22Rv1 (cell line): ENCODE data around the gene FAM78A.

Experiments used
- H3K27ac ChIP-seq: fragments of 450-650 bp; 2 replicates; pipeline ENCODE4 v1.5.1; 2017
- CTCF ChIP-seq: fragments of 450-650 bp; IDR thresholded peaks from 2 replicates; pipeline ENCODE4 v1.5.1; 2017; ENCODE audit warnings: mild to moderate bottlenecking
- ZFX ChIP-seq: fragments of 450-650 bp; IDR thresholded peaks from 2 replicates; pipeline ENCODE4 v1.6.1; 2017; ENCODE audit warnings: antibody characterized with exemption, borderline replicate concordance

The FAM78A gene

GRCh38 chr9:131233556-131233955, 42.8 kb downstream of the FAM78A start:
- TF ChIP-seq CTCF (no peak), ZFX (no peak)

GRCh38 chr9:131228988-131229387, 47.3 kb downstream of the FAM78A start:
- H3K27ac ChIP-seq, result no peak overlapping the region
- TF ChIP-seq CTCF (no peak), ZFX (no peak)

More at GRCh38 chr9:131233556-131233955, 42.8 kb downstream of the FAM78A start:
- no peak overlapping the region for H3K27ac ChIP-seq

GRCh38 chr9:131227959-131228460, 48.3 kb downstream of the FAM78A start:
- TF ChIP-seq CTCF, result no peak
- TF ChIP-seq ZFX, result no peak
- no peak overlapping the region for H3K27ac ChIP-seq

- H3K27ac ChIP-seq, result no peak overlapping the region
- TF ChIP-seq ZFX (no peak), CTCF (no peak)
Measured at GRCh38 chr9:131227112-131227958, 49.0 kb downstream of the FAM78A start.

GRCh38 chr9:131226226-131226625, 50.1 kb downstream of the FAM78A start:
- H3K27ac ChIP-seq, result no peak overlapping the region
- TF ChIP-seq ZFX, result no peak
- no peak for TF ChIP-seq CTCF

- no peak for TF ChIP-seq CTCF
- no peak for TF ChIP-seq ZFX
- no peak overlapping the region for H3K27ac ChIP-seq
Measured at GRCh38 chr9:131222460-131222859, 53.9 kb downstream of the FAM78A start.

GRCh38 chr9:131220485-131220884, 55.8 kb downstream of the FAM78A start:
- TF ChIP-seq ZFX, result no peak
- no peak for TF ChIP-seq CTCF
- no peak overlapping the region for H3K27ac ChIP-seq
